Cardiac muscle cell (in vitro differentiated cells and primary cell): Measurements from ENCODE around the gene SCD5. TPM values are rescaled to one million over a fixed set of nuclear protein-coding genes. Genes with fewer than 3 reads are reported as not detected.

Source experiments
- DNase-seq, 2 donors: peaks; one replicate each; pipeline versions ENCODE4 v3.0.0 to v3.0.0-alpha.2; 2010 to 2017; ENCODE audit warnings: low read depth in 1 of 2, low spot score in 1 of 2
- H3K27ac ChIP-seq: fragments of 200-600 bp; sonication (generic); 2 replicates; pipeline ENCODE4 v1.5.1; 2016
- H3K27me3 ChIP-seq: fragments of 200-600 bp; sonication (generic); 2 replicates; pipeline ENCODE4 v1.6.0; 2016; ENCODE audit warnings: control low read depth
- H3K36me3 ChIP-seq: fragments of 200-600 bp; sonication (generic); 2 replicates; pipeline ENCODE4 v1.5.1; 2016; ENCODE audit warnings: control low read depth
- H3K4me1 ChIP-seq: fragments of 200-600 bp; sonication (generic); 2 replicates; pipeline ENCODE4 v1.8.1; 2017; ENCODE audit warnings: low read depth, mild to moderate bottlenecking, mixed run types
- H3K4me3 ChIP-seq: fragments of 200-600 bp; sonication (generic); 2 replicates; pipeline ENCODE4 v1.5.1; 2016; ENCODE audit warnings: mild to moderate bottlenecking
- H3K9me3 ChIP-seq: fragments of 200-600 bp; sonication (generic); 2 replicates; pipeline ENCODE4 v1.5.1; 2017; ENCODE audit warnings: low read depth, mild to moderate bottlenecking, control low read depth
- CTCF ChIP-seq: IDR thresholded peaks from 2 replicates; pipeline ENCODE4 v1.5.1; 2012; ENCODE audit warnings: low read depth, mild to moderate bottlenecking, low read length
- polyA plus RNA-seq: library from polyadenylated mRNA; unstranded; fragments of >200 nt; fragmentation: Nextera tagmentation; extraction: Ambion mirVana; gene quantifications from 2 replicates; pipeline ENCODE4 v1.2.1, GENCODE V29; 2016
- total RNA-seq: library from RNA; depleted of rRNA; stranded (reverse); fragments of >200 nt; gene quantifications from 2 replicates; pipeline ENCODE4 v1.2.3, GENCODE V29; 2016

SCD5 gene
- total and polyA plus RNA-seq, 2 experiments from 2014 or later = 3.7 to 4.7 TPM

GRCh38 chr4:82711158-82711785 lies 87.3 kb downstream of the SCD5 start:
- DNase-seq = no peak
- Histone ChIP-seq H3K9me3 (no peaks in the 10 kb centered on the region), H3K4me1 (peaks cover 8% of the 10 kb centered on the region), H3K4me3 (no peak overlapping the region), H3K27me3 (peaks cover 17% of the 10 kb centered on the region), H3K36me3 (no peaks in the 10 kb centered on the region), H3K27ac (no peak overlapping the region)
- no peak for TF ChIP-seq CTCF

- TF ChIP-seq CTCF = no peak
- peaks cover 17% of the 10 kb centered on the region for H3K27me3 ChIP-seq
- peak in 1 of 2 donors; percentile 35 for DNase-seq
Measured at GRCh38 chr4:82710197-82710929, 88.2 kb downstream of the SCD5 start.

GRCh38 chr4:82708982-82709381 lies 89.6 kb downstream of the SCD5 start:
- Histone ChIP-seq H3K27me3 (peaks cover 9% of the 10 kb centered on the region), H3K27ac (no peak overlapping the region), H3K36me3 (no peaks in the 10 kb centered on the region), H3K9me3 (no peaks in the 10 kb centered on the region), H3K4me3 (no peak overlapping the region), H3K4me1 (peaks cover 8% of the 10 kb centered on the region)
- DNase-seq = no peak
- no peak for TF ChIP-seq CTCF

More at GRCh38 chr4:82710197-82710929, 88.2 kb downstream of the SCD5 start:
- no peak overlapping the region for H3K4me3 ChIP-seq
- H3K27ac ChIP-seq = no peak overlapping the region
- no peaks in the 10 kb centered on the region for H3K36me3 ChIP-seq
- peaks cover 8% of the 10 kb centered on the region for H3K4me1 ChIP-seq
- H3K9me3 ChIP-seq = no peaks in the 10 kb centered on the region

GRCh38 chr4:82706349-82707000 lies 92.1 kb downstream of the SCD5 start:
- Histone ChIP-seq H3K4me3 (no peak overlapping the region), H3K4me1 (peaks cover 8% of the 10 kb centered on the region), H3K9me3 (no peaks in the 10 kb centered on the region), H3K36me3 (no peaks in the 10 kb centered on the region), H3K27me3 (no peaks in the 10 kb centered on the region), H3K27ac (no peak overlapping the region)
- TF ChIP-seq CTCF = no peak
- DNase-seq = peak in 1 of 2 donors; percentile 83

GRCh38 chr4:82705928-82706300 lies 92.7 kb downstream of the SCD5 start:
- Histone ChIP-seq H3K9me3 (no peaks in the 10 kb centered on the region), H3K4me3 (no peak overlapping the region), H3K4me1 (peaks cover 8% of the 10 kb centered on the region), H3K36me3 (no peaks in the 10 kb centered on the region), H3K27me3 (no peaks in the 10 kb centered on the region), H3K27ac (no peak overlapping the region)
- DNase-seq = no peak
- no peak for TF ChIP-seq CTCF
